Esophagus muscularis mucosa (tissue), 4 donors: ENCODE measurements around the gene RBBP7. TPM values are rescaled to one million over a fixed set of nuclear protein-coding genes. Genes with fewer than 3 reads are reported as not detected.

Experiments
- DNase-seq: peaks from one replicate; pipeline ENCODE4 v3.0.0-alpha.2; 2017; ENCODE audit errors: extremely low spot score
- H3K27ac ChIP-seq, 4 donors: fragments of 200-600 bp; sonication (generic); replicated peaks in 1 of 4; 1 replicate in 3 of 4; 2 replicates in 1 of 4; pipeline ENCODE4 v1.5.1; 2016 to 2019; ENCODE audit warnings: mild to moderate bottlenecking in 1 of 4
- H3K27me3 ChIP-seq, 4 donors: fragments of 200-600 bp; sonication (generic); one replicate each; pipeline versions ENCODE4 v1.5.1 to v1.6.0; 2016 to 2019
- H3K36me3 ChIP-seq, 4 donors: fragments of 200-600 bp; sonication (generic); one replicate each; pipeline ENCODE4 v1.5.1; 2016 to 2019
- H3K4me1 ChIP-seq, 4 donors: fragments of 200-600 bp; sonication (generic); one replicate each; pipeline ENCODE4 v1.5.1; 2016 to 2019
- H3K4me3 ChIP-seq, 4 donors: fragments of 200-600 bp; sonication (generic); 1 replicate in 2 of 4; 2 replicates in 2 of 4; pipeline ENCODE4 v1.5.1; 2016 to 2019; ENCODE audit warnings: mild to moderate bottlenecking in 4 of 4, moderate library complexity in 1 of 4
- H3K9me3 ChIP-seq, 4 donors: fragments of 200-600 bp; sonication (generic); 1 replicate in 3 of 4; 2 replicates in 1 of 4; pipeline ENCODE4 v1.5.1; 2016 to 2019
- CTCF ChIP-seq, 3 experiments: fragments of 200-600 bp in 2 of 3; fragments of 450-650 bp in 1 of 3; sonication (generic) in 2 of 3; IDR thresholded peaks; one replicate each; pipeline ENCODE4 v1.5.1; 2017 to 2019; ENCODE audit warnings: antibody characterized with exemption in 3 of 3, mild to moderate bottlenecking in 2 of 3, moderate library complexity in 1 of 3
- EP300 ChIP-seq: sonication (generic); formaldehyde crosslinking; IDR thresholded peaks from one replicate; pipeline ENCODE4 v1.6.1; 2017; ENCODE audit warnings: antibody characterized with exemption
- POLR2A ChIP-seq: fragments of 450-650 bp; IDR thresholded peaks from one replicate; pipeline ENCODE4 v1.6.1; 2017; ENCODE audit warnings: antibody characterized with exemption, moderate library complexity, mild to moderate bottlenecking, low read depth
- POLR2AphosphoS5 ChIP-seq, 2 donors: sonication (generic); formaldehyde crosslinking; IDR thresholded peaks; one replicate each; pipeline ENCODE4 v1.6.1; 2017; ENCODE audit warnings: antibody characterized with exemption in 2 of 2
- WGBS: methylation state at CpG from one replicate; pipeline ENCODE4 v1.1.5; 2018; 5-methylcytosine and 5-hydroxymethylcytosine counted together
- intact Hi-C: fragments of 100-400 bp; cut with DNase I; formaldehyde crosslinking; loops from one replicate; pipeline ENCODE4 v1.15.1; 2023
- total RNA-seq, 4 donors: library from RNA; depleted of rRNA; stranded (reverse); fragments of >200 nt; gene quantifications; one replicate each; pipeline versions ENCODE4 v1.1.0 to v1.2.1, GENCODE V29; 2016

Gene RBBP7
- total RNA-seq, 4 donors from 2014 or later, result 105 to 150 (median 125) TPM

GRCh38 chrX:16885628-16886027 lies 15.5 kb upstream of the RBBP7 start:
- no peaks in the 10 kb centered on the region for H3K36me3 ChIP-seq
- H3K4me1 ChIP-seq, result peaks cover 0 to 16% (median 3%) of the 10 kb centered on the region in 4 donors
- H3K27me3 ChIP-seq, result peaks cover 0 to 9% (median 0%) of the 10 kb centered on the region in 4 donors
- no peak overlapping the region for H3K27ac ChIP-seq
- TF ChIP-seq CTCF (IDR thresholded peaks at IDR 0.05) (no peak), POLR2AphosphoS5 (IDR thresholded peaks at IDR 0.05) (no peak), POLR2A (no peak), EP300 (no peak)
- no peak for DNase-seq
- intact Hi-C loops, result no loop called here
- no peaks in the 10 kb centered on the region for H3K9me3 ChIP-seq
- WGBS, result 67% methylated on average over 1 of the region's 1 CpG
- H3K4me3 ChIP-seq, result no peak overlapping the region

- Histone ChIP-seq H3K36me3 (no peaks in the 10 kb centered on the region), H3K27me3 (peaks cover 0 to 9% (median 0%) of the 10 kb centered on the region in 4 donors), H3K9me3 (no peaks in the 10 kb centered on the region), H3K4me3 (no peak overlapping the region), H3K27ac (no peak overlapping the region), H3K4me1 (peaks cover 0 to 16% (median 3%) of the 10 kb centered on the region in 4 donors)
- no peak for DNase-seq
- intact Hi-C loops, result loop anchor here (5.0 kb wide), 1 partner anchor 164 kb away; no protein-coding TSS in a partner anchor
- 57% methylated on average over 3 of the region's 3 CpGs for WGBS
- TF ChIP-seq CTCF (IDR thresholded peaks at IDR 0.05), result no peak
- no peak for TF ChIP-seq EP300
- TF ChIP-seq POLR2A, result no peak
- no peak for TF ChIP-seq POLR2AphosphoS5 (IDR thresholded peaks at IDR 0.05)
Observed at GRCh38 chrX:16883487-16883804, 13.3 kb upstream of the RBBP7 start.

- DNase-seq, result no peak
- Histone ChIP-seq H3K4me1 (peaks cover 0 to 16% (median 3%) of the 10 kb centered on the region in 4 donors), H3K4me3 (peak overlapping the region; percentile 49 to 61 (median 54)), H3K27ac (peak overlapping the region; percentile 68 to 73 (median 70)), H3K9me3 (no peaks in the 10 kb centered on the region), H3K27me3 (peaks cover 0 to 9% (median 0%) of the 10 kb centered on the region in 4 donors), H3K36me3 (no peaks in the 10 kb centered on the region)
- TF ChIP-seq POLR2A (no peak), CTCF (IDR thresholded peaks at IDR 0.05) (peak; percentile 55 to 60 (median 60)), EP300 (no peak), POLR2AphosphoS5 (IDR thresholded peaks at IDR 0.05) (no peak)
- intact Hi-C loops, result loop anchor here (5.0 kb wide), 1 partner anchor 164 kb away; no protein-coding TSS in a partner anchor
- WGBS, result 19% methylated on average over 26 of the region's 27 CpGs
Observed at GRCh38 chrX:16882702-16883486, 12.7 kb upstream of the RBBP7 start.

GRCh38 chrX:16882169-16882568 lies 12.0 kb upstream of the RBBP7 start:
- Histone ChIP-seq H3K27ac (peak overlapping the region in 3 of 4 donors; percentile 68 to 73 (median 68)), H3K4me1 (peaks cover 0 to 16% (median 3%) of the 10 kb centered on the region in 4 donors), H3K4me3 (peak overlapping the region; percentile 49 to 61 (median 54)), H3K27me3 (peaks cover 0 to 9% (median 0%) of the 10 kb centered on the region in 4 donors), H3K36me3 (no peaks in the 10 kb centered on the region), H3K9me3 (no peaks in the 10 kb centered on the region)
- no peak for DNase-seq
- intact Hi-C loops, result loop anchor here (5.0 kb wide), 1 partner anchor 165 kb away; no protein-coding TSS in a partner anchor
- no peak for TF ChIP-seq POLR2A
- TF ChIP-seq POLR2AphosphoS5 (IDR thresholded peaks at IDR 0.05), result peak in 1 of 2 donors; percentile 16
- WGBS, result 24% methylated on average over 6 of the region's 7 CpGs

- intact Hi-C loops, result loop anchor here (10.0 kb wide), 2 partner anchors 162 to 1022 kb away; partner anchors contain the start of genes AP1S2, CTPS2 and SYAP1
- TF ChIP-seq EP300, result no peak
- TF ChIP-seq POLR2AphosphoS5 (IDR thresholded peaks at IDR 0.05), result no peak
- no peak for TF ChIP-seq POLR2A
- Histone ChIP-seq H3K9me3 (no peaks in the 10 kb centered on the region), H3K36me3 (no peaks in the 10 kb centered on the region), H3K27me3 (no peaks in the 10 kb centered on the region), H3K4me3 (no peak overlapping the region), H3K27ac (no peak overlapping the region), H3K4me1 (peaks cover 0 to 11% (median 8%) of the 10 kb centered on the region in 4 donors)
- no peak for DNase-seq
- WGBS, result 55% methylated on average over 1 of the region's 1 CpG
Observed at GRCh38 chrX:16876696-16877095, 6.5 kb upstream of the RBBP7 start.
